GM18505 (cell line): ENCODE measurements around the gene PROZ.

Experiments
- ATAC-seq: cut with Tn5 transposase; IDR thresholded peaks from one replicate; pipeline ENCODE4 v1.9.1; 2021; ENCODE audit not compliant: unreplicated experiment
- POLR2A ChIP-seq: IDR thresholded peaks from 4 replicates; pipeline ENCODE4 v1.6.1; 2011; ENCODE audit warnings: borderline replicate concordance; ENCODE audit not compliant: insufficient read depth, insufficient read length; ENCODE audit errors: extremely low read depth

PROZ gene

DNA sequence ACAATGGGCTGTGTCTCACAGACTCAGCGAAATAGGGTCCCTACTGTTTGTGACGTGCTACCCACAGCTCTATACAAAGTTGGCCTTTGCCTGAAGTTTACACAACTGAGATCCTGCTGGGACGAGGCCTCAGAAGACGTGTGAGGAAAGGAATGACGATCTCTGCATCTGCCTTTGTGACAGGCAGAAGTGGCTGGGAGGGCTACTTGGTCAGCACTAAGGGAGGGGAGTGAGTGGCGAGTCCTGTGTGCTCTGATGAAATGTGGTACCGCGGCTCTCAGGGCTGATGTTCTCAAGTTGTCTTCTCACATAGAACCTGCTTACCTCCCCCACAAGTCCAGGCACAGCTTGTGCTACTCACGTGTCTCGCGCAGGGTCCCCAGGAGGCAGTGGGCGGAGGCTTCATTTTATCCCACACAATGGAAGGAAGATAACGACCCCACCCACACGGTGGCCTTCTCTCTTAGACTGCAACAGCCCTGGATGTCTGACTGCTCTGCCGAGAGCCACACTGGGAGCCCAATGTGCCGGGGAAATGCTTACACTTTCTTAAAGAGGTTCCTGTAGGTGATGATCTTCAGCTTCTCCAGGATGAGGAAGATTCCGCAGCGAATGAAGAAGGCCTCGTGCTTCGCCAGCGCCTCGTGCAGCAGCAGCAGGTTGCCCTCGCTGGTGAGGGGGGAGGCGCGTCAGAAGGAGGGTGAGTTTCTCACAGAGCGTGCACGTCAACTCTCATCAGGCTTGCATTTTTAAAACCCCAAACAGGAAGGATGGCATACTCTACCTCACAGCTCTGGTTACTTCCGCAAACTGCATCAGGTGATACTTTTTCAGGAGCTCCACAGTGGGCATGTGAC, 21.2 kb downstream of the PROZ start:
- ATAC-seq = no peak
- TF ChIP-seq POLR2A = no peak

DNA sequence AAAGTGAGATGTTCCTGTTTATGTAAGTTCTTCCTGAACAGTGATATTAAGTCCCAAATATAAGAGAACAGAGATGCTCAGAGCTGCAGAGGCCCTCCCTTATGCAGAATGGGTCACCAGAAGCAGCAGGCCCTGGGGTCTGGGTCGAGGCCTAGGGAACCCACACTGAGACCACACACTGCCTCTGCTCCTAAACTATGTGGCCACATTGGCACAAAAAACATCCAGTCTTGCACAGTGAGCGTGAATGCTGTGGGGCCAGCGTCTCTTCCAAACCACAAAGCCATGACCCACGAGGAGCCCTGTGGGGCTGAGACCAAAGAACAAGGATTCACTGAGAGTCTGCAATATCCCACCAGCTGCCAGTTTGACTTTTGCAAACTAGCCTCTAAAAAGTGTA, 23.6 kb downstream of the PROZ start:
- no peak for TF ChIP-seq POLR2A
- ATAC-seq = no peak

DNA sequence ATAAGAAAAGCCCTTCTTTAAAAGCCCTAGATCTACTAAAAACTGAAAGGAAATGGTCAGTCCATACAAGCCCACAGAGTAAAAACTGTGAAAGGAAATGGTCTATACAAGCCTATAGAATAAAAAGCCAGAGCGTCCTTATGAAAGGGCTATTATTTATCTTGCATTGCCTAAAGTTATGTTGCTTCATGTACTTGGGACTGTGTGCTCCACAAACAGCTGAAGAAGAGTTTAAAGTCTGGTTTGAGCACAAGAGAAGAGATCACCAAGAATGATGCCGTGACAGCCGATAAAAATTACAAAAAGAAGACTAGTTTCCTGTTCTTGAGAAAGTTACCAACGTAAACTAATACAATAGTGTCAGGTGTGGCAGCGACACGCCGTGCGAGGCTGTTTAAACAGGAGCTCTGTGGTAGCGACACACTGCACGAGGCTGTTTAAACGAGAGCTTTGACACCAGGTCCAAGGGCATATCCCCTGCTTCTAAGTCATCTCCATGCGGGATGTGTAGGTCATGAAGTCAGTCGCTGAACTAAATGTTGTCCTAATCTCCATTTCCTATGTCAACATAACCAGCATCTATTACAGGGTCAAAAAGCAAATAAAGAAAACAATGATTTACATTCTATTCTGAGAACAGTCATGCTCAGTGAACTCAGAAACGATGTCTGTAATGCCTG, 25.1 kb downstream of the PROZ start:
- no peak for TF ChIP-seq POLR2A
- ATAC-seq = no peak

DNA sequence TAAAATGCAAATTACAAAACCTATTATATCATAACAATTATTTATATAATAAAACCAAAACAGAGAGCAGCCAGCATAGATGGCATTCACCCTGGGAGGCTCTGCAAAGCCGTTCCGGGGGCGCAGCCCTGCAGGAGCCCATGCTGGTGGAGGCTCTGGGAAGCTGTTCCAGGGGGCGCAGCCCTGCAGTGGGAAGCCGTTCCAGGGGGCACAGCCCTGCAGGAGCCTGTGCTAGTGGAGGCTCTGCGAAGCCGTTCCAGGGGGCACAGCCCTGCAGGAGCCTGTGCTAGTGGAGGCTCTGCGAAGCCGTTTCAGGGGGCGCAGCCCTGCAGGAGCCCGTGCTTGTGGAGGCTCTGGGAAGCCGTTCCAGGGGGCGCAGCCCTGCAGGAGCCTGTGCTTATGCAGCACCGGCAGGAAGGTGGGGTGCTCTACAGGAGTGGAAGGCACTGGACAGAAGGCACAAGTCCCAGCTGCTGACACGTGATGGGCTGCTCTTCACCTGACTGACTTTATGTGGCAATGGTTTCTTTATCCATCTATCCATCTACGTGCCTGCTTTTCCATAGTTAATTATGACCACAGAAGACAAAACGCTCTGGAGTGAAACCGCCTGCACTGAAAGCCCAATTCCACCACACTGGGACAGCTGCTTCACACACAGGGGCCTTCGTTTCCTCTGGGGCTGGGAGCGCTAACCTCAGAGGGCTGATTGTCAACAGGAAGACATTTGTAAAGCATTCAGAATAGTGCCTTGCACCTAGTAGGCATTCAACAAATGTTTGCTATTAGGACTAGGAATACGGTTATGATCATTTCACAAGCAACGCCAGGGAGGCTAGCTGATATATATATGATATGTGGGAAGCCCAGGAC, 26.4 kb downstream of the PROZ start:
- TF ChIP-seq POLR2A = no peak
- ATAC-seq = no peak

DNA sequence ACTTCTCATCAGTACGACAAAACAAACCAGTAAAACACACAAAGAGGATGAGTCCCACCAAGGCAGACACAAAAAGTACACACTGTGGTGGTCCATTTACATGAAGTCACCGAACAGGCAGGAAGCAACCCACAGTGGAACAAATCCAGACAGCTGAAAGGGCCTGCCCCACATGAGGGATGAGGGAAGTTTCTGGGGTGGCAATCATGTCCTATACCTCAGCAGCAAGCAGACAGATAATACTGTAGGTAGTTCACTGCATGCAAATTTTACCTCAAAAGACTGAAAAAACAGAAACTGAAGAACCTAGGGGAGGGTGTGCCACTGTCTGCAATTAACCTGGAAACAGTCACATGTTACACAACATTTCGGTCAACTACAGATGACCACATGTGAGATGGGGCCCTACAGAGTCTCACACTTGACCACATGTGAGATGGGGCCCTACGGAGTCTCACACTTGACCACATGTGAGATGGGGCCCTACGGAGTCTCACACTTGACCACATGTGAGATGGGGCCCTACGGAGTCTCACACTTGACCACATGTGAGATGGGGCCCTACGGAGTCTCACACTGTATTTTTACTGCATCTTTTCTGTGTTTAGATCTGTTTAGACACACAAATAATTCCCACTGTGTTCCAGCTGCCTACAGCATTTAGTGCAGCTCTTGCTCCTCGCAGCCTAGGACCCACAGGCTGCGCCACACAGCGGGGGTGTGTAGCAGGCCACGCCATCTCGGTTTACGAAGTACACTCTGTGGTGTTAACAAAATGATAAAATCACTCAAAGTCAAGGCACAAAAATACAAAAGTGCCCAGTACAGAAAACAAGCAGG, 27.8 kb downstream of the PROZ start:
- no peak for TF ChIP-seq POLR2A
- no peak for ATAC-seq

DNA sequence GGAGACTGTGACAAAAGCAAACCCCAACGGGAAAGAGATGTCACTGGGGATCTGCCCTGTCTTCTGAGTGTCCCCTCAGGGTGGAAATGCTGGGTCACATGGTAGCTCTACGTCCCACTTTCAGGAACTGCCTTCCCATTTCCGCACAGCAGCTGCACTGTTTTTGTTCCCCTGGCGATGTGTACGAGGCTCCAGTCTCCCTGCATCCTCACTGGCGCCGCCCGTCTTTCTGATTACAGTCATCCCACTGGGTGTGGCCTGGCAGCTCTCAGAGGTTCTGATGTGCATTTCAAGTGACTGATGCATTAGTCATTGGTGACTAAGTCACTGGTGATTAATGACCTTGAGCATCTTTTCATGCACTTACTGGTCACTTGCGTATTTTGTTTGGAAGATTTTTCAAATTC, 28.8 kb downstream of the PROZ start:
- no peak for TF ChIP-seq POLR2A
- no peak for ATAC-seq

DNA sequence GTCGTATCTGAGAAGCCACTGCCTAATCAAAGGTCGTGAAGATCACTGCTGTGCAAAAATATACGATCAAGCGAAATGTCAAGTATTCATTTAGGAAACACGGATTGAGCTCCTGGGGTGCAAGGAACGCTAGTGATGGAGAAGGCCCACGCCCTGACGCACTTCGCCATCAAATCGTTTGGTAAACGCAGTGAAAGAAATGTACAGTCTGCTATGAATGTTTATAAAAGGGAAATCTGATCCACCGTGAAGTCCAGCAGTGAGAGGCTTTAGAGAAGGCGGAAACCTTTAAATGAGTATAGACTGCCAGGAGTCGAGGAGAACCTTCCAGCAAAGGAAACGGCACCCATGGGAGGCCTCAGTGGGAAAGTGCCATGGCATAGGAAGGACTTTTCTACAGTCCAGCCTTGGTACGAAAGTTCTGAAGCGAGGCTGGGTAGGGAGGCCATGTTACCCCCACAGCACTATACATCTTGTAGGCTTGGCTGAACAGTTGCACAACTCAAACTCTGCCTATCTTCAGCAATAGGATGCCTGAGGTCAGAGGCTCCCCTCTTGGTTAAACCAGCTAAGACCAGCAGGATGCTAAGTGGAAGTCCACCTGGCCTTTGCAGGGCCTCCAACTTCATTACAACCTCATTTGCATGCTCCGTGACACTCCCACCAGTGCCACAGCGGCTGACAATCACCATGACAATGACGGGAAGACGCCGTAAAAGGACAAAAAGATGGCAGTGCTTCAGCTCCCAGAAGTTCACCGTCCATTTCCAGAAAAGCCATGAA, 29.6 kb downstream of the PROZ start:
- TF ChIP-seq POLR2A = no peak
- no peak for ATAC-seq

DNA sequence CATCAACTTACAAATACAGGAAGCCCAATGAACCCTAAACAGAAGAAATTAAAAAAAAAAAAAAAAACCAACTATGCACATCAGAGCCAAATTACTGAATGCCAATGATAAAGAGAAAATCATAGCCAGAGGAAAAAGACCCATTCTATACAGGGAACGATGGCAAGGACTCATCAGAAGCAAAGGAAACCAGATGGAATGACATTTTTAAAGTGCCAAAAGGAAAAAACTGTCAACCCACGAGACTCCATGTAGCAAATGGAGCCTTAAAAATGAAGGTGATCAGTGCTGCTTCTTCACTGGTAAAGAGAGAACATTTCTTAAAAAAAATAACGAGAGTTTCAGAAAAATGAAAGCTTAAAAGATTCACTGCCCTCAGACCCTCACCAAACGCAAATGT, 31.7 kb downstream of the PROZ start:
- ATAC-seq = no peak
- no peak for TF ChIP-seq POLR2A

DNA sequence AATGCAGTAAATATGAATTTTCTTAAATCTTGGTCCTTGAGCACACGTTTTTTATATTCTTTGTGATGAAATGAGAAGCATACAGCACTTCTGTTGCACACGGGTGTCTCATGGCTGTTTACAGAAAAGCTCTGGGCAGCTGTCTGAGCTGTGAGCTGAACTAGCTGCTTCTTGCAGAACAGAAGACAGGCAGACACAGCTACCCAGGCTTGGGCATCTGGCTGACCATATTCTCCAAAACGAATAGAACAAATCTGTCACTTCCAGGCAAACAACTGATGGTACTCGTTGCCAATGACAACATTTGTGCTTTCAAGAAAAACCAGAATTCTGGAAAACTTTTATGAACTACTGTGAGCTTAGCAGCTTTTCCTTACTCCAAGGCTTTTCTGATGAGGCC, 33.8 kb downstream of the PROZ start:
- no peak for ATAC-seq
- TF ChIP-seq POLR2A = no peak

DNA sequence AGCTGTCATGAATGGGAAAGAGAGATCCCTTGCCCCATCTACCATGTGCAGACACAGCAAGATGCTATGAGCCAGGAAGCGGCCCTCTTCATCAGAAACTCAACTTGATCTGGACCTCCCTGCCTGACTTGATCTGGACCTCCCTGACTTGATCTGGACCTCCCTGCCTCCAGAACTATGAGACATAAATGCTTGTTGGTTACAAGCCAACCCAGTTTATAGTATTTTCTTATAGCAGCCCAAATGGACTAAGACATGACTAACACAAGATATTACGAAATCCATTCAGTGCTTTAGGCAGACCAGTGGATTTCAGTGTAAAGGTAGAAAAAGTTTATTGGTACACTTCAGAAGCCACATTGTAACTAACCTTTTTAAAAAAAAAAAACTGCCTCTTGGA, 34.5 kb downstream of the PROZ start:
- no peak for ATAC-seq
- TF ChIP-seq POLR2A = no peak

DNA sequence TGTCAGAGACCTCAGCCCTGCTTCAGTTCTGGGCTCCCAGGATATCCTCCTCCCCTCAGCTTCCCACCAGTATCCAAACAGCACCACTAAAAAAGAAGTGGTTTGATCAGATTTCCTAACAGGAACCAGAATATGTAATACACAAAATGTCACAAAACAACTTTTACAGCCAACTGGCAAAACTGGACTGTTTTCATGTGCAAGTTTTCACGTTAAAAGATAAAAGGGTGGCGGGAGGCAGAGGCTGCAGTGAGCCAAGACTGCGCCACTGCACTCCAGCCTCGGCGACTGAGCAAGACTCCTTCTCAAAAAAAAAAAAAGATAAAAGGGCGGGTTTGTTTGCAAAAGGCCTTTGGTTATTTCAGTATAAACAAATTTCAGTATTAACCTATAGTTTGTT, 36.9 kb downstream of the PROZ start:
- no peak for TF ChIP-seq POLR2A
- no peak for ATAC-seq

DNA sequence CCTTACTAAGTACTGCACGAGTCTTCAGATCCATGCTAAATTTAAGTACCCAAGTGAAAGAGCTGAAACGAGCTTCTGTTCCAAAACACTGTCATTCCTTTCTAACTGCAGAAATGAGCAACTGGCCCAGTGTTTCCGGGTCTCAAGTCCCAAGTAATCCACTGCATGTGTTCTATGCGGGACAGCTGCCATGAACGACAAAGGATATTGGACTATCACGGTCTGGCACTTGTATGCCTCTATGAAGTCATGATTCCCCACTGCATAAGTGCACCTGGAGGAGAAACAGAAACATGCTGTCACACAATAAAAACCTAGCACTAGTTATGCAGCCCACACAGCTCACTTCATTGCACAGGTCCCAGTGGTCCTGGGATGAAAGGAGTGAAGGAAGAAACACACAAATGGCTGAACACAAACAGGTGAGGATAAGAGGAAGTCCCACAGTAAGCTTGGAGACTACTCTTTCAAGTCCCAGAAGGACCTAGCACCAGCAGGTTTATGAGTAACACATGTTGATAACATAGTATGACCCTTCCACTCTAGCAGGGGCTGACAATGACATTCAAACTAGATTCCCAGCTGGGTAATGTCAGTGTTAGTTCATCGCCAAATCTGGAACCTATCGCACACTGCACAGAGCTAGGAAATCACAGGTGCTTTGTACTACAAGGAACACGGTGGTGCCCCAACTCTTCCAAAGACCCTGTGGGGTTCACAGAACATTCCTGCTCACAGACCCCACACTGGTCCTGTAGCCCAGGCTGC, 38.7 kb downstream of the PROZ start:
- no peak for TF ChIP-seq POLR2A
- ATAC-seq = no peak

DNA sequence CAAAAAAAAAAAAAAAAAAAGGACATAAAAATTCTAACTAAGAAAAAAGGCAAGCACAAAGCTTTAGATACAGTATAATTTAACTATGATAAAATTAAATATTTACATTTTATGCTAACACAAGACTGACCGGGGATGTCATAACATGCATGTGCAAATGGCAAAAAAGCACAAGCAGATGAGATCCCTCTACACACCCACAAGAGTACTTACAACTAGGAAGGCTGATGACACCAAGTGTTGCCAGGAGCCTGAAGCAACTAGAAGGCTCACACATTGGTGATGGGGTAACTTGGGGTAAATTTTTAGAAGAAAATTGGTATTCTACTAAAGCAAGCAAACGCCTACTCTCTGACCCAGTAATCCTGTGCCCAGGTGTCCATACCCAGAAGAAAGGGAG, 43.4 kb downstream of the PROZ start:
- no peak for TF ChIP-seq POLR2A
- ATAC-seq = no peak
